HG03097 (cell line): ENCODE measurements around the gene PPIL3.

ENCODE experiments used
- ATAC-seq: cut with Tn5 transposase; IDR thresholded peaks from one replicate; pipeline ENCODE4 v1.9.1; 2021; ENCODE audit not compliant: unreplicated experiment, low FRiP score

The PPIL3 gene

DNA sequence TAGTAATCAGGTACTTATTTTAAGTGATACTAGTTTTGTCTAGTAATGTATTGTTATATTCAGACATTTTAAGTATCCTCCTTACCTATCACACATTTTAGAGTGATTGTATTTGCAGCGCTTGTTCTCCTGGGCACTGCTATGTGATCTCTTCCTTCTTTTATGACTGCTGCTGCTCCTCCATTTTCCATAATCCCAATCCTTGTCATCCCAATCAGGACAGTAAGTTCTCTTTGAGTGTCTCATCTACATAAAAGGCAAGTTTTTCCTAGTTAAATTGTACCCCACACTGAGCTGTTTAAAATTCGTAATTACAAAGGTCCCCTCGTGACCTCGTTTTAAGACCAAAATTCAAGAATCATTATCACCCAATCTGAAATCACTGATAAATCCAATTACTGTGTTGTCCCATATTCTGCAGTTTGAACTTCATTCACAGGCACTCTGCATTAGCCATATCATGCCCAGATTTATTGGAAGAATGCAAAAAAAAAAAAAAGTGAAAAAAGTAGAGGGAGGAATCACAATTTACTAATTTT, 27.2 kb downstream of the PPIL3 start:
- ATAC-seq = no peak

GRCh38 chr2:200860092-200860795, 28.6 kb downstream of the PPIL3 start:
- no peak for ATAC-seq

- no peak for ATAC-seq
Observed at GRCh38 chr2:200856806-200857205, 32.1 kb downstream of the PPIL3 start.

GRCh38 chr2:200852605-200853004, 36.3 kb downstream of the PPIL3 start:
- no peak for ATAC-seq

DNA sequence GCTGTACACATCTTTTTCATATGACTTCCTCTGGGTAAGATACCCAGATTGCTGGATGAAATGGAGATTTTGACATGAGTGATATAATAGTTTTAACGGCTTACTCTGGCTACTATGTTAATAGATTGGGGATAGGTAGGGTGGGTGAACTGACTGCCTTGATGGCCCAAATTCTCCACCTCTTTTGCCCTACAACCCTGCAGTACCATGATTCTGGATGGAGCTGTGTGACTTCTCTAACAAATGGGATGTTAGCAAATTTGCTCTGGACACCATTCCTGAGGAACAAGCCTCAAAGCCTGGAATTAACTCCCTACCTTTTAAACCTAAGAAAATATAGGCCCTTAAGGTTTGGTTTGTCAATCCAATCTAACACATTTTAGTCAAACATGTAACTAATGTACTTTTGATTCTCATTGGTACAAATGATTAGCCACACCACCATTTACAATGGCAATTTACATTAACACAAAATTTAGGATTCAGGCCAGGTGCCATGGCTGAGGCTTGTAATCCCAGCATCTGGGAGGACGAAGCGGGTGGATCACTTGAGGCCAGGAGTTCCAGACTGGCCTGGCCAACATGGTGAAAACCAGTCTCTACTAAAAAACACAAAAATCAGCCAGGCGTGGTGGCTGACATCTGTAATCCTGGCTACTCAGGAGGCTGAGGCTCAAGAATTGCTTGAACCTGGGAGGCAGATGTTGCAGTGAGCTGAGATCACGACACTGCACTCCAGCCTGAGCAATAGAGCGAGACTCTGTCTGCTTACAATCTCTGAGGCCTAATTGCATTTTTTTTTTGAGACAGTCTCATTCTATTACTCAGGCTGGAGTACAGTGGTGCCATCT, 37.3 kb downstream of the PPIL3 start:
- ATAC-seq = no peak

GRCh38 chr2:200850512-200851256, 38.2 kb downstream of the PPIL3 start:
- no peak for ATAC-seq

GRCh38 chr2:200847939-200848338, 40.9 kb downstream of the PPIL3 start:
- no peak for ATAC-seq

- no peak for ATAC-seq
Observed at GRCh38 chr2:200847269-200847668, 41.6 kb downstream of the PPIL3 start.

DNA sequence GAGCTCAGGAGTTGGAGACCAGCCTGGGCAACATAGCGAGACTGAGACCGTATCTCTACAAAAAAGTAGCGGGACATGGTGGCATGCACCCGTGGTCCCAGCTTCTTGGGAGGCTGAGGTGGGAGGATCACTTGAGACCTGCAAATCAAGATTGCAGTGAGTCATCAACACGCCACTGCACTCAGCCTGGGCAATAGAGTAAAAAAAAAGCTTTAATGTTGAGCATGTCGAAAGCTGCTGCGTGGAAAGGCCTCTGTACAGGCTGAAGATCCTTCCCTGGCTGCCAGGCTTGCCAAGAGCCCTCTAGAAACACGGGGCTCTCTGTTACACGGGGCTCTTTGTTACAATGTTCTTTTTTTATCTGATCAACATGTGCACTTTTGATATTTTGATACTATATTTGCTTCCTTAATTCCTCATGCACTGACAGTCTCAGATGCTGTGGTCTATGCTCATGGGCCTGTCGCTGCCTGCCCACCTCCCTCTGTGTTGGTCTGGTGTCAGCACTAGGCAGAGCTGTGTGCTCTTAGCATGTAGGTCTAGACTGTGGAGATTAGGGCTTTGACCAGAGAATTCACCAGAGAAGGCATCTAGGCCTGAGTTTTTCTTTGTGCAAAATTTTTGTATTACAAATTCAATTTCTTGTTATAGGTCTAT, 43.1 kb downstream of the PPIL3 start:
- no peak for ATAC-seq

- ATAC-seq = no peak
Observed at GRCh38 chr2:200845194-200845593, 43.7 kb downstream of the PPIL3 start.

- ATAC-seq = no peak
Observed at GRCh38 chr2:200843993-200844948, 44.6 kb downstream of the PPIL3 start.

DNA sequence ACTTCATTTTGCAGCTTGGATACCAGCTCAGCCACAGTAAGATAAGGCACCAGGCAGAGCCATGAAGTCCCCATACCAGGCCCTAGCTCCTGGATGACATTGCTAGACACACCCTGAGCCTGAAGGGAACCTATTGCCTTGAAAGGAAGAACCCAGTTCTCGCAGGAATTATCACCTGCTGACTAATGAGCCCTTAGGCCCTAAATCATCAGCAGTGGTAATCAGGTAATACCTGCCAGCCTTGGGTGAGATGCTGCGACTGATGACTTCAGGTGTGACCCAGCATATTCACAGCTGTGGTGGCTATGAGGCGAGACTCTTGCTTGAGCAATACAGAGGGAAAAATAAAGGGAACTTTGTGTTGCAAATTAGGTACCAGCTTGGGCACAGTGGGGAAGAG, 49.4 kb downstream of the PPIL3 start:
- ATAC-seq = no peak

- no peak for ATAC-seq
Observed at GRCh38 chr2:200834701-200835100, 54.2 kb downstream of the PPIL3 start.

- ATAC-seq = no peak
Observed at GRCh38 chr2:200829258-200829655, 59.6 kb downstream of the PPIL3 start.

- no peak for ATAC-seq
Observed at GRCh38 chr2:200828572-200829257, 60.2 kb downstream of the PPIL3 start.

DNA sequence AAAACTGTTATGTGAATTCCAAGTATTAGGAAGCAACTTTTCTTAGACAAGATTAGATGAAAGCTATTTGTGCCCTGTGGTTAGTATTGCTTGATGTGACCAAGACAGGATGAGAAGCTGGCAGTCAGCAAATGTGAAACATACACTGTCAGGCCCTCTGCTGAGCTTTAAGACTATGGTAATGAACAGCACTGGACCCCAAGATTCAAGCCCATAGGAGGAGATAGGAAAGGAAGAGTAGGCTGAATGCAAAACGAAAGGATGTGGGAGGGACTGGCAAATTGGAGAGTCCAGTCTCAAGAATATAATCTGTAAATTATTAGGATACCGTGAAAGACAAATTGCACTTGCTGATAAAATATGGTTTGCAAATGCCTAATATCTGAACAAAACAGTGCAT, 60.8 kb downstream of the PPIL3 start:
- no peak for ATAC-seq

- no peak for ATAC-seq
Observed at GRCh38 chr2:200821686-200822245, 67.1 kb downstream of the PPIL3 start.
